Neural crest cell (in vitro differentiated cells): ENCODE data around the gene TOR2A. TPM values are rescaled to one million over a fixed set of nuclear protein-coding genes. Genes with fewer than 3 reads are reported as not detected.

Experiments used
- DNase-seq: peaks from one replicate; pipeline ENCODE4 v3.0.0; 2021; ENCODE audit warnings: low read depth, mixed read lengths, low spot score
- H3K27ac Mint-ChIP-seq: one replicate; pipeline ENCODE4 v1.8.0; 2021; ENCODE audit warnings: mild to moderate bottlenecking, mixed read lengths; ENCODE audit not compliant: unreplicated experiment
- H3K27me3 Mint-ChIP-seq: 2 replicates; pipeline ENCODE4 v1.8.0; 2021; ENCODE audit warnings: low read depth, mild to moderate bottlenecking, mixed read lengths
- H3K36me3 Mint-ChIP-seq: 2 replicates; pipeline ENCODE4 v1.8.0; 2021; ENCODE audit warnings: low read depth, mild to moderate bottlenecking, mixed read lengths
- H3K4me1 Mint-ChIP-seq: 2 replicates; pipeline ENCODE4 v1.8.0; 2021; ENCODE audit warnings: mixed read lengths
- H3K4me3 Mint-ChIP-seq: one replicate; pipeline ENCODE4 v1.8.0; 2021; ENCODE audit warnings: mild to moderate bottlenecking, mixed read lengths
- H3K9me3 Mint-ChIP-seq: 2 replicates; pipeline ENCODE4 v1.8.0; 2021; ENCODE audit warnings: mixed read lengths
- total RNA-seq: library from RNA; stranded (reverse); gene quantifications from 2 replicates; pipeline ENCODE4 v1.2.1, GENCODE V29; 2021
- TF ChIP-seq, protein P1 (sequence below): fragments of 200-600 bp; sonication (generic); conservative IDR thresholded peaks from 2 replicates; pipeline ENCODE4 v1.5.0; 2021; ENCODE audit warnings: antibody characterized with exemption, mild to moderate bottlenecking

TOR2A gene
- total RNA-seq, 1 donor from 2014 or later, result 27.4 TPM

DNA sequence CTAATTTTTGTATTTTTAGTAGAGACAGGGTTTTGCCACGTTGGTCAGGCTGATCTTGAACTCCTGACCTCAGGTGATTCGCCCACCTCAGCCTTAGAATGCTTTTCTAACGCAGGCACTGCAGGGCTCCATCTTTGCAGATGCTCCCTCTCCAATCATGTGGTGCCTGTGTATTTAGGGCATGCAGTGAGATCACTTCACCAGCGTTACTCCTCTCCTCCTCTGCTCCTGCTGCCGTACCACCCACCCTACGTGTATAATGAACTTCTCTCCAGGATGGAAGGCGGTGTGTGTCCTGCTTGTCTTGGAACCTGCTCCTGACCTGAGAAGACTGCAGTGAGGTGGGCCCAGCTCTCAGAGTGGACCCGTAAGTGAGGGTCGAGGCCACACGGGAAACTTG is 42.0 kb downstream of the TOR2A start:
- Mint-ChIP-seq H3K4me3 (no peak overlapping the region), H3K27me3 (no peaks in the 10 kb centered on the region), H3K27ac (no peak overlapping the region), H3K4me1 (peaks cover 11% of the 10 kb centered on the region), H3K9me3 (no peaks in the 10 kb centered on the region), H3K36me3 (peaks cover 8% of the 10 kb centered on the region)
- TF ChIP-seq, protein P1, sequence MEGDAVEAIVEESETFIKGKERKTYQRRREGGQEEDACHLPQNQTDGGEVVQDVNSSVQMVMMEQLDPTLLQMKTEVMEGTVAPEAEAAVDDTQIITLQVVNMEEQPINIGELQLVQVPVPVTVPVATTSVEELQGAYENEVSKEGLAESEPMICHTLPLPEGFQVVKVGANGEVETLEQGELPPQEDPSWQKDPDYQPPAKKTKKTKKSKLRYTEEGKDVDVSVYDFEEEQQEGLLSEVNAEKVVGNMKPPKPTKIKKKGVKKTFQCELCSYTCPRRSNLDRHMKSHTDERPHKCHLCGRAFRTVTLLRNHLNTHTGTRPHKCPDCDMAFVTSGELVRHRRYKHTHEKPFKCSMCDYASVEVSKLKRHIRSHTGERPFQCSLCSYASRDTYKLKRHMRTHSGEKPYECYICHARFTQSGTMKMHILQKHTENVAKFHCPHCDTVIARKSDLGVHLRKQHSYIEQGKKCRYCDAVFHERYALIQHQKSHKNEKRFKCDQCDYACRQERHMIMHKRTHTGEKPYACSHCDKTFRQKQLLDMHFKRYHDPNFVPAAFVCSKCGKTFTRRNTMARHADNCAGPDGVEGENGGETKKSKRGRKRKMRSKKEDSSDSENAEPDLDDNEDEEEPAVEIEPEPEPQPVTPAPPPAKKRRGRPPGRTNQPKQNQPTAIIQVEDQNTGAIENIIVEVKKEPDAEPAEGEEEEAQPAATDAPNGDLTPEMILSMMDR, result no peak
- DNase-seq, result no peak

DNA sequence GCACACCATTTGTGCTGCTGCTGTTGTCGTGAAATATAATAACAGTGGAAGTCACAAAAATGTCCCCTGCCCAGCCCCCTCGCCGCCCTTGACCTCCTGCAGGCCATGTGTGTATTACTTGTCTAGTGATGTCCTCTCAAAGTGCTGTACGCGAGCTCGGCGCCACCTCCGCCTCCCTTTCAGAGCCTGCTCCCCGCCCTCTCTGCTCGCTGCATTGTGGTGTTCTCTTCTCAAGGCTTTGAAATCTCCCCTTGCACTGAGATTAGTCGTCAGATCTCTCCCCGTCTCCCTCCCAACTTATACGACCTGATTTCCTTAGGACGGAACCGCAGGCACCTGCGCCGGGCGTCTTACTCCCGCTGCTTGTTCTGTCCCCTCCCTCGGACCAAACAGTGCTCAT is 43.0 kb downstream of the TOR2A start:
- no peaks in the 10 kb centered on the region for H3K27me3 Mint-ChIP-seq
- no peak overlapping the region for H3K4me3 Mint-ChIP-seq
- peaks cover 7% of the 10 kb centered on the region for H3K4me1 Mint-ChIP-seq
- no peak for DNase-seq
- H3K9me3 Mint-ChIP-seq, result no peaks in the 10 kb centered on the region
- H3K36me3 Mint-ChIP-seq, result peaks cover 8% of the 10 kb centered on the region
- H3K27ac Mint-ChIP-seq, result peak overlapping the region; percentile 79
- TF ChIP-seq, protein P1, result no peak

DNA sequence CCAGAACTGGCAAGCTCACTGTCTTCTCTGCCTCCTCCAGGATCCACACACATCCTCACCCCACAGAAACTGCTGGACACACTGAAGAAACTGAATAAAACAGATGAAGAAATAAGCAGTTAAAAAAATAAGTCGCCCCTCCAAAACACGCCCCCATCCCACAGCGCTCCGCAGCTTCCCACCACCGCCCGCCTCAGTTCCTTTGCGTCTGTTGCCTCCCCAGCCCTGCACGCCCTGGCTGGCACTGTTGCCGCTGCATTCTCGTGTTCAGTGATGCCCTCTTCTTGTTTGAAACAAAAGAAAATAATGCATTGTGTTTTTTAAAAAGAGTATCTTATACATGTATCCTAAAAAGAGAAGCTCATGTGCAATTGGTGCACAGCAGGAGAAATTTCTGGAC is 44.4 kb downstream of the TOR2A start:
- no peaks in the 10 kb centered on the region for H3K27me3 Mint-ChIP-seq
- H3K4me3 Mint-ChIP-seq, result no peak overlapping the region
- DNase-seq, result no peak
- H3K9me3 Mint-ChIP-seq, result no peaks in the 10 kb centered on the region
- TF ChIP-seq, protein P1, result no peak
- H3K27ac Mint-ChIP-seq, result no peak overlapping the region
- peaks cover 7% of the 10 kb centered on the region for H3K4me1 Mint-ChIP-seq
- H3K36me3 Mint-ChIP-seq, result peaks cover 8% of the 10 kb centered on the region

DNA sequence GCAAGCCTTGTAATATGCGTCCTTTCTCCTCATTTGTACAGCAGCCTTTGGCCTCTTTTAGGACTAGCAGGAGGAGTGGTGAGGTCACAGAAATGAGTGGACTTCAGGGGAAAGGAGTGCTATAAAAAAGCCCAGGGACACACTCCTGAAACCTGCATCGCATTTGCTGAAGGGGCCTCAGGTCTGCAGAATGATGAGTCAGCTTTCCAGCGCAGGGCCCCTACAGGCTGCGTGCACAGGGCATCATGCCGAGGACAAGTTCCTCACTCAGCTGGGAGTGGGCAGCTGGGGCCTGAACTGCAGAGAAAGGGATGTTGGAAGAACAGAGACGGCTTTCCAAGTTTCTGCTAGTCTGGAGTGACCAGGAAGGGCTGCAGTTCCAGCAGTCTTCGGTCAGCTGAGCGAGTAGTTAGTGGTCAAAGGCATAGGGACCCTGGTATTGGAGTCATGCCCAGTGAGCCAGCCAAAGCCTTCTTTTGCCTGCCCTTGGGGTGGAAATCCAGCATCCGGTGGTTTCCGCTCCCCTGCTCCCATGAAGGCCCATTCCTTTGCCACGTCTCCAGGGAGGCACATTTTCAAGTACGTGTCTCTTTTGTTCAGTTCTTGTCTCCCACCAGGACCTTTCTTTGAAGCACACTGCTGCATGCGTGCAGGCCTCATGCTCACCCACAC is 45.6 kb downstream of the TOR2A start:
- TF ChIP-seq, protein P1, result no peak
- no peaks in the 10 kb centered on the region for H3K9me3 Mint-ChIP-seq
- no peak overlapping the region for H3K4me3 Mint-ChIP-seq
- peak overlapping the region; percentile 83 for H3K27ac Mint-ChIP-seq
- H3K27me3 Mint-ChIP-seq, result no peaks in the 10 kb centered on the region
- peaks cover 10% of the 10 kb centered on the region for H3K36me3 Mint-ChIP-seq
- DNase-seq, result no peak
- H3K4me1 Mint-ChIP-seq, result peaks cover 7% of the 10 kb centered on the region

DNA sequence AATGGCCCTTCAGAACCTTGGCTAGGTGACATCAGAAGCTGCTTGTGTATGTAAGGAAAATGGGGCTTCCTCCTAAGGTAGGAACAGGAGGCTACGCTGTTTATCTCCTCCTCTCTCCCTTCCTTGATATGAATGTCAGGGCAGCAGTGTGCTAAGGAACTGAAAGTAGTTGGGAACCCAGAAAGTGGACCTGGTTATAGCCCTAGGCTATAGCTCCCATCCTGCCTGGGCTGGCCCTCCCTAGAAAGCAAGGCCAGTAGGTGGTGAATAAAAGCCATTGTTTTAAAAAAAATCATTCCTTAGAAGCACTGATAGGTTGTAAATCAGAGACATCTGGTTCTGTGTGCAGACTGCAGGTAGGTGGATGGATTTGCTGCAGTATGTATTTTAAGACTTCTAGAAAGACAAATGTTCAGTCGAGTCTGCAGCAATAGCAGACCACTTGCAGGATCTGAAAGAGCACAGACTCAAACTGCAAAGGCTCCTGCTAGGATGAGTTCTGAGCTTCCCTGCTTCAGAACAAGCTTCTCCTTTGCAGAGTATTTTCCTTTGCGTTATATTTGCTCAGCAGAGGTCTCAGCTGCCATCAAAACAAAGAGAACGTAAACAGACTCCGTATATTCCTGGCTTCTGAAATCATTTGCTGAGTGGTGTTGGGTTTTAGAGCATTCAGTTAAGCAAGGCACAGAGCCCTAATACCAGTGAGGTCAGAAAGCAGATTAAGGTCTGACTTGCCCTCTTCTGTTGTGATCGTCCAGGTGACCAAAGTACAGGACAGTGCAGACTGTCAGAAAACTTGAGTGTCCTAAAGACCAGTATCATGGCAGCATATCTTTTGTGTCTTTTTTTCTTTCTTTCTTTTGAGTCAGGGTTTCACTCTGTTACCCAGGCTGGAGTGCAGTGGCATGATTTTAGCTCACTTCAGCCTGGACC is 48.4 kb downstream of the TOR2A start:
- Mint-ChIP-seq H3K4me1 (peaks cover under 1% of the 10 kb centered on the region), H3K27ac (no peak overlapping the region), H3K9me3 (no peaks in the 10 kb centered on the region), H3K36me3 (peaks cover 10% of the 10 kb centered on the region), H3K4me3 (no peak overlapping the region), H3K27me3 (no peaks in the 10 kb centered on the region)
- DNase-seq, result no peak
- TF ChIP-seq, protein P1, result no peak
